GM19468 (cell line): ENCODE results near the gene RNF31.

Experiments
- ATAC-seq: cut with Tn5 transposase; IDR thresholded peaks from one replicate; pipeline ENCODE4 v1.9.1; 2021; ENCODE audit warnings: mild to moderate bottlenecking, moderate library complexity, moderate number of reproducible peaks; ENCODE audit not compliant: unreplicated experiment; ENCODE audit errors: extremely low read depth

The RNF31 gene

DNA sequence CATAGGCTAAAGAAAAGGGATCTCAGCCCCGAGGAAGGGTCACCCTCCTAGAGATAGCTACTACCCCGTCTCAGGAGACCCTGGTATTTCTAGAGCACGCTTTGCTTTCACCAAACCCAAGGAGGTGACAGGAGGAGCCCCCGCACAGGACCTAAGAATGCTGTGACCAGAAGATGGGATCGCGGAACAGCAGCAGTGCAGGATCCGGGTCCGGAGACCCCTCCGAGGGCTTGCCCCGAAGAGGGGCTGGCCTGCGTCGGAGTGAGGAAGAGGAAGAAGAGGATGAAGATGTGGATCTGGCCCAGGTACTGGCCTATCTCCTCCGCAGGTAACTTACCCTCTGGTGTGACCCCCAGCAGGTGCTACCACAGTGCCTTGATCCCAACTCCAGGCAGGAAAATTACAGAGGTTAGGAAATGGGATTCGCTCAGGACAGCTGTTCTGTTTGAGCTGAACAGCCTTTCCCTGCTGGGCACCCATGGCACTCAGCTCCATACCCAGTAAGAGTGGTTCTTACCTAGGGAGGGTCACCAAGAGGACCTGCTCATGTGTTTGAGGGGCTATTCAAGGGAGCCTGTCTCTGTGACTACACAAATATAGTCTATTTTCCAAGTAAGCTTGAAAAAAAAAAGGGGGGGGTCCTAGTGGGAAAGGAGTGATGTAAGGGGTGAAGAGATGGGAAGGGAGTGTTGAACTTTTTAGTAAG, 31.7 kb upstream of the RNF31 start:
- ATAC-seq, result no peak

DNA sequence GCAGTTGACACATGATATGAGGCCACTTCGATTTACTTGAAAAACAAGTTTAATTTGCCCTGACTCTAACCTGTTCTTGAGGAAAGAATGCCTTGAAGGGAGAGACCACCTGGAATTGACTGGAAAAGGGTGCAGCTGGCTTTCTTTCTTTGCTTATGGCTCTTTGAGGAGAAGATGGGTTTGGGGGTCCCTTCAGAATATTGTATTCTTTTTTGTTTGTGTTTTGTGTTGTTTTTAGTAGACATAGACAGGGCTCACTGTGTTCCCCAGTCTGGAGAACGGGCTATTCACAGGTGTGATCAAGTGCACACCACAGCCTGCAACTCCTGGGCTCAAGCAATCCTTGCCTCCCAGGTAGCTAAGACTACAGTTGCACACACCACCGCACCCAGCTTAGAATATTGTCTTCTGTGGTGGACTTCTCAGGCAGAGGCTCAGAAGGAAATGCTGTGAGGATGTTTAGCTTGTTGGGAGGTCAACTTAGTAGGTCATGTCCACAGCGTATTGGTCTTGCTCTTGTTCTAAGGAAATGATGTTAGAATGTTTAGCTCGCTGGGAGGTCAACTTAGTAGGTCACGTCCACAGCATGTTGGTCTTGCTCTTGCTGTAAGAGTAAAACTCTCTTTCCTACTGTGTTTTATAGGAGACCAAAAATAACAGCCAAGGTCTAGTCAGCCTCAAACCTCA, 31.0 kb upstream of the RNF31 start:
- ATAC-seq, result no peak

- no peak for ATAC-seq
These were observed 30.1 kb upstream of the RNF31 start for GRCh38 chr14:24117179-24117578.

DNA sequence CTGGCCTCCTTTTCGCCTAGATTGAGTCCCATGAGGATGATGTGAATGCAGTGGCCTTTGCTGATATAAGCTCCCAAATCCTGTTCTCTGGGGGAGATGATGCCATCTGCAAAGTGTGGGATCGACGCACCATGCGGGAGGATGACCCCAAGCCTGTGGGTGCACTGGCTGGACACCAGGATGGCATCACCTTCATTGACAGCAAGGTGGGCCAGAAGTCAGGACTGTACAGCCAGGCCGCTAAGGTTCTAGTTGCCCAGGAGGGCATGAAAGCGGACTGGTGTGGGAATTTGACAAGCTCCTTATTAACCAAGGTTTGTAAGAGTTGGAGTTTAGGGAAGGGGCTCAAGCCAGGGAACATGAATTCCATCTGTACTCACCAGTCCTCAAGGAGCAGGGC, 27.6 kb upstream of the RNF31 start:
- ATAC-seq, result no peak

DNA sequence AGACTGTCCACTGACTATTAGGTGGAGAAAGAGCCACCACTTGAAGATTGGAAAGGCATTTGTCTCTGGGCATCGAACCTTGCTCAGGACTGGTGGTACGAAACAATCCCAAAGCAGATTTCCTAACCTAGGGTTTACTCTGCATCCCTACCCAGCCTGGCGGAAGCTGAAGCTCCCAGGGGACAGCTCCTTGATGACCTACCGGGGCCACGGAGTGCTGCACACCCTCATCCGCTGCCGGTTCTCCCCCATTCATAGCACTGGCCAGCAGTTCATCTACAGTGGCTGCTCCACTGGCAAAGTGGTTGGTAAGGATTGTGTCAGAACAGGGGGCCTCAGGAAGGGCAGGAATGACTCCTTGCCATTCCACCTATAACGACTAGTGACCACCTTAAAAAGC, 26.1 kb upstream of the RNF31 start:
- no peak for ATAC-seq

DNA sequence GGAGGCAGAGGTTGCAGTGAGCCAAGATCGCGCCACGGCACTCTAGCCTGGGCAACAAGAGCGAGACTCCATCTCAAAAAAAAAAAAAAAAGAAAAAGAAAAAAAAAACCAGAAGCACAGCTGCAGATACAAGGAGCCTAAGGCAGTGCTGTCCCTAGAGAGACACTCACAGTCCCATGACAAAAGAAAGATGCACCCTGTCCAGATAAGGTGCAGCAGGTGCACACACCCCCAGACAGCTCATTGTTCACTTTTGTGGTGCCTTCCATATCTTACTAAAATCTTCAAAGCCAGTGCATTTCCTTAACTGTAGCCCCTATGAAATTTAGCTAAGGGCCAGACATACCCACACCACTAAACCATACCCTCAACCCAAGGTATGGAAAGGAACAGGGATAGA, 24.9 kb upstream of the RNF31 start:
- ATAC-seq, result no peak

- no peak for ATAC-seq
These were observed 24.4 kb upstream of the RNF31 start for GRCh38 chr14:24122898-24123297.

DNA sequence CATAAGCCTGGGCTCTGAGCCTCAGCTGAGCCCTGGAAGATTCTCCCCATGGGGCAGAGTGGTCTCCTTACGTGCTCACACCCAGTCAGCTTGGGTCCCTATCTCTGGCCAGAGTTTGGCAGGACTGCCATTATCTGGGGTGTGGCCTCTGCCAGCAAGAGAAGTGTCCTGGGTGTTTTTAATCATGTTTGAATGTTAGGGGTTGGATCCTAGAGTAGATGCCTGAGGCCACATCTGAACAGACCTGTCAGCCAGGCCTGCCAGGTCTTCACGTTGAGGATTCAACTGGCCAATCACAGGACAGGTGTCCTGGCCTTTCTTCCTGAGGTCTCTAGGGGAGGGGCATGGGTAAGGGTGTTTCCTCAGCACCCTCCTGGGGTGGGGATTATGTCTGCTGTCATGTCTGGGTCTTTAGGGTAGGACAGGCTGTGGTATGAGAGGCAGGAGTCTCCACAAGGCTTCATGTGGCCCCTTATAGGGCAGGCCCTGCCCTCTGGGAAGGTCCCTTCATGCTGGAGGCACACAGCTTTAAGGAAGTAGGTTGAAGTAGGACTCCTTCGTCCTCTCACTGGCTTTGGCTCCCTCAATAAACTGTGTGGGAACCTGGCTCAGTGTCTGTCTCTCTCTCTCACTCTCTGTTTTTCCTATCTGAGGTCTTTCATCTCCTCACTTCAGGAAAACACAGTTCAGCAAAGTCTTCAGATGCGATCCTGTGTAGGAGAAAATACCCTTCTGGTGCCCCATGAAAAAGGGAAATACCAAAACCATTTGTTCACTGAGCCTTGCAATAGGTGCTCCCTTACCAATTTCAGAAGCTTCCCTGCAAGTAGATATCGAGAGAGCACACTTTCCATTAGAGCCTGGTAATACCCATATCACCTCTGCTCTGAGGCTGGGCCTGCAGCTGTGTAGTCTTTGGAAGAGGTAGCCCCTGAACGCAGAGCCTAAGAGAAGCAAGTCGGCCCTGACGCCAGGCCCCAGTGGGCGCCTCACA, 23.6 kb upstream of the RNF31 start:
- no peak for ATAC-seq

- ATAC-seq, result no peak
These were observed 20.4 kb upstream of the RNF31 start for GRCh38 chr14:24126939-24127338.

GRCh38 chr14:24127673-24128072, 19.6 kb upstream of the RNF31 start:
- no peak for ATAC-seq

DNA sequence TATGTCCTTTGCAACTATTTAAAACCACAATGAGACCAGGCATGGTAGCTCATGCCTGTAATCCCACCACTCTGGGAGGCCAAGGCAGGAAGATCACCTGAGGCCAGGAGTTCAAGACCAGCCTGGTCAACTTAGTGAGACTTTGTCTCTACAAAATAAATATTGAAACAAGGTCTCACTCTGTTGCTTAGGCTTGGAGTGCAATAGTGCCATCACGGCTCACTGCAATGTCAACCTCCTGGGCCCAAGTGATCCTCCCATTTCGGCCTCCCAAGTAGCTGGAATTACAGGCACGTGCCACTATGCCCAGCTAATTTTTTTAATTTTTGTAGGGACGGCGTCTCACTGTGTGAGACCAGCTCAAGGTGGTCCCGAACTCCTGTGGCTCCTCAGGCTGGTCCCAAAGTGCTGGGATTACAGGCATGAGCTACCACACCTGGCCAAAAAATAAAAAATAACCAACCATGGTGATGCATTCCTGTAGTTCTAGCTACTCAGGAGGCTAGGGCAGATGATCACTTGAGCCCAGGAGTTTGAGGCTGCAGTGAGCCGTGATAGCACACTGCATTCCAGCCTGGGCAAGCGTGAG, 17.8 kb upstream of the RNF31 start:
- ATAC-seq, result no peak

GRCh38 chr14:24130380-24130716, 16.9 kb upstream of the RNF31 start, which contains the start of gene FITM1:
TSS of gene FITM1 (plus strand) at chr14:24130659. CDS start at chr14:24131564, 905 bp downstream.
- ATAC-seq, result no peak

DNA sequence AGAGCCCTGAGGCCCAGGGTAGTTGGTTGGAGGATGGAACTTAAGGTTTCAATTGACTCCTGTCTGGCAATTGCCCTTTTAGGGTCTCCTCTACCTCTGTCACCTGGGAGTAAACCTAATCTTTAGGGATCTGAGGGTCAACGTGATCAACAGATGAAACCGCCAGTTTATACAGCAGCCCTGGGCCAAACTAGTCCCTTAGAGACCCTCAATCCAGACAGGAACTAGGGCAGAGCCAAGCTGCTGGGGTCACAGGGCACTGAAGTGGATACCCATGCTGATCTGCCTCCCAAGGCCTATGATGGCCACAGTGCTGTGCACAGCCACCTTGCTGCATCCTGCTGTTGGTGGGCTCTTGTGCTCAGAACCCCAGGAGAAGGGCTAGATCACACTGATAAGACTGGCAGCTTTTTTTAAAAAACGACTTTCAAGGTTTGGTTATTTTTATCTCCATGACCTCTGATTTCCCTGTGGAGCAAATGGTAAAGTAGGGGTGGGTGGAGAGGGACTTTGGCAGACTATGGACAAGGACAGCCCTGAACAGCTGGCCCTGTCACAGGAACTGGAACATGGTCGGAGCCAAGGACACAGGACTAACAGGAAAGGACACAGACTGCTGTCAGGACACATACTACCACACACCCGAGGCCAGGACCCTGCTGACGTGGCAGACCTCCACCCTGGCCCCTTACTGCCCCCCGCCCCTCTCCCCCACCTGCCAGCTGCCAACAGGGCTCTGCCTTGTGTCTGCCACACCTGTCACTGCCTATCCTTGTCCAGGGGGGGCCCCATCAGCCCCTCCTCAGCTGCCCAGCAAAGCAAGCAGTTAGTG, 16.4 kb upstream of the RNF31 start:
- no peak for ATAC-seq

- no peak for ATAC-seq
These were observed 15.7 kb upstream of the RNF31 start for GRCh38 chr14:24131549-24131966.

DNA sequence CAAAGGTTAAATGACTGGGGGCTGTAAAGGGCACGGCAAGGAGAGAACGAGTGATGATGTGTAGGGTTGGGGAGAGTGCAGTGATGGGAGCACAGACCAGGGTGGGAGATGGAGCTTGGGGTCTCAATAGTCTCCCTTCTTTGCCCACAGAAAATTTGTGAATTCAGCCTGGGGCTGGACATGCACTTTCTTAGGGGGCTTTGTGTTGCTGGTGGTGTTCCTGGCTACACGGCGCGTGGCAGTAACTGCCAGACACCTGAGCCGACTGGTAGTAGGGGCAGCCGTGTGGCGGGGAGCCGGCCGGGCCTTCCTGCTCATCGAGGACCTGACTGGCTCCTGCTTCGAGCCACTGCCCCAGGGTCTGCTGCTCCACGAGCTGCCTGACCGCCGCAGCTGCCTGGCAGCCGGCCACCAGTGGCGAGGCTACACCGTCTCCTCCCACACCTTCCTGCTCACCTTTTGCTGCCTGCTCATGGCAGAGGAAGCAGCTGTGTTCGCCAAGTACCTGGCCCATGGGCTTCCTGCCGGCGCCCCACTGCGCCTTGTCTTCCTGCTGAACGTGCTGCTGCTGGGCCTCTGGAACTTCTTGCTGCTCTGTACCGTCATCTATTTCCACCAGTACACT, 15.1 kb upstream of the RNF31 start:
- ATAC-seq, result no peak

DNA sequence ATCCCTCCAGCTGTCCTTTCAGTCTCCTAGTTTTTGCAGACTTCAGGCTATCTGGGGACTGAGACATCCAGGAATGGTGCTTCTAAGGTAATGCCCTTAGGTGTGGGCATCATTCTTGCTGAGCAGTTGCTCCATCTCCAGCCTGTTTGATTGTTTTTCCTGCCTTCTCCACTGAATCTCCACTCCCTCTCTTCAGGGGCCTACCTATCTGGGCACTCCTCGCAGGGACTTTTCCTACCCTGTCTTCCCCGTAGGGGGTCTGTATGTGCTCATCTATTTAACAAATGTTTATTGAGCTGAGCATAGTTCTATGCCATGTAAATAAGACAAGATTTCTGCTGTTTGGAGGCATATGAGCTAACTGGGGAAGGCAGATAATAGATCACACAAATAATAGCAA, 14.3 kb upstream of the RNF31 start:
- no peak for ATAC-seq

GRCh38 chr14:24133735-24134134, 13.6 kb upstream of the RNF31 start:
- no peak for ATAC-seq

- no peak for ATAC-seq
These were observed 11.8 kb upstream of the RNF31 start for GRCh38 chr14:24135584-24135833.

DNA sequence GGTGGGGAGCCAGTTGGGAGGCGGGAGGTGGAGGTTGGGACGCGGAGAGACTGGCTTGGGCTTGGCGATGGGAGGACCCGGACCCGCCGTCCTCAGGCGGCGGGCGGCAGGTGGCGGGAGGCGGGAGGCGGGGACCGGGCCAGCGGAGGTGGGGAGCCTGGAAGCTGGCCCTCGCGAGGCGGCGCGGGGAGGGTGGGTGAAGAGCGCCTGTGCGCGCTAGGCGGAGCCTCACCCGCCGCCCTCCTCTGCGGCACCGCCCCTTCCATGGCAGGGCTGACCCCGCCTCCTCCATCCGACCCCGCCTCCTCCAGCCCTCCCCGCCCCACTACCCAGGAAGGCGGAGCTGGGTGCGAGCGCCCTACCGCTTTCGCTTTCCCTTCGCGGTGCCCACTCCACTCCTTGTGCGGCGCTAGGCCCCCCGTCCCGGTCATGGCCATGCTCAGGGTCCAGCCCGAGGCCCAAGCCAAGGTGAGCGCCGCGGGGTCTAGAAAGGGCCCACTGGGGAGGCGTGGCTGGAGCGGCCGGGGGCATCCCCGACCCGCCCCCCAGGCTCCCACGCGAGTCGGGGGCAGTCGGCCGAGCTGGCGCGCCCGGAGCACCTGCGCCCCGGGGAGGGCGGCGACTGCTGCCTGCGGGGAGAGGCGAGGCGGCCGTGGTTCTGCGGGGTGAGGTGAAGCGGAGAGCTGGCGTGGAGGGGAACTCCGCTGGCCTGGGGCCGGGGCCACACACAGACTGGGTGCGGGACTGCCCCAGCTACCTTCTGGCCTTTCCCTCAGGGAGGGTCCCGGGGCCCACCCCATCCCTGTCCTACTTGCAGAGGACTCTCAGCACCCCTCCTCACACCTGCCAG, 11.2 kb upstream of the RNF31 start, which contains the start of gene PSME1:
PSME1 (plus strand) TSS at position 361 of the 850 bp plus-strand sequence; CDS start at position 430, 69 bp downstream.
- peak; percentile 70 for ATAC-seq
